Measurements from ENCODE around the gene SH2D1B.

SH2D1B gene

GRCh38 chr1:162381941-162382750, 29.8 kb downstream of the SH2D1B start:
- DNase-seq (ENCODE audit: low read depth, low spot score), result no peak

DNA sequence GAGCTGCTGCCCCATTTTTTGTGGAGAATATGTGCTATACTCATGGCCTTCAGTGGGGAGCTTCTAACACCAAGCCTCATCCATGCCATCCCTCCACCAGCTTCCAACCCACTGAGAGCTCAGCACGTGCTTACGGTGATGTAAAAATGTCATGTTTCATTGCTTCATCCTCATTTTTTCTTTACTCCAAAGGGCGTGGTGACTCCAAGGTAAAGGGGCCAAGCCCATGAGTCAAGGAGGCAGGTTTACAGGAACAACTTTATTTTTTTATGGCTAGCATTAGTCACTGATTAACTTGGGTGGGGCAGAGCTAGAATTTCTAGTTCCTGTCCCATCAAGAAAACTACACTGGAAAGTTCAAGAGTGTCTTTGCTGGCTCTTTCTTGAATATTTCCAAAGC, 30.6 kb downstream of the SH2D1B start, which contains the start of gene C1orf226:
Gene C1orf226, plus strand, starts transcription at position 346 of the 400 bp plus-strand sequence. CDS start 174 bp downstream, outside the sequence.
- DNase-seq (ENCODE audit: low read depth, low spot score), result no peak

DNA sequence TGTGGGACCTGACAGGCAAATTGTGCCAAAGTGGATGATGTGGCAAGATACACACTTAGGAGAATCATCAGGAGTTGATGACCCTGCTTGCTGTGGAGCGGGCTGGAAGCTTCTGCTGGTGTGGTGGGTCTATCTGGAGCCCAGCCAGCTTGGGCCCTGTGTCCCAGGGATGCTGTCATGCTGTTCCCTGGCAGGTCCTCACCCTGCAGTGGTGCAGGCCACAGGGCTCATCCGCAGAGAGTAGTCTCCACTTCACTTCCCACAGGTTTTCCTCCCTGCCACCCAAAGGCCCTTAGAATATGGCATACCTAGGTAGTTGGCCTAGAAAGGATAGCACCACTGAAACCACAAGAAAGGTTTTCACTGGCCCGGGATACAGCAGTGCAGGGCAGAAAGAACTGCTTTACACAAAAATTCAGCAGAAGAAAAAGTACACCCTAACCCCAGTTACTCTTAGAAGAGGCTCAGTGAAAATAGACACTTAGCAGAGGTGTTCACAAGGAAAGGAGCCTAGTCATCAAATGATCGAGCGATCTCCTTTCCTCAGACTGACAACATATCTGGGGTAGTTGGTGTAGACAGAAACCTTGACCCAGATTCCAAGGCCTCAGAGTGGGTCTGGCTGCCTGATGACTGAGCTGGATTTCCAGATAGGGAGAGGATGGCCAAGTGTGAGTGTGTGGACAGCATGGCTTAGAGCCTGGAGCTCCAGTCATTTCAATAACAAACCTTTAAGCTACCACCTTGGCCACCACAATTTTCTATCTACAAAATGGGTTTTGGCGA, 31.7 kb downstream of the SH2D1B start:
- DNase-seq (ENCODE audit: low read depth, low spot score), result no peak

- DNase-seq (ENCODE audit: low read depth, low spot score), result no peak
Observed at GRCh38 chr1:162376691-162377090, 35.2 kb downstream of the SH2D1B start, which contains the start of gene SPATA46. SPATA46 (minus strand) TSS chr1:162376854; CDS start chr1:162376790, 64 bp downstream.

- DNase-seq (ENCODE audit: low read depth, low spot score), result no peak
Observed at GRCh38 chr1:162375463-162375862, 36.5 kb downstream of the SH2D1B start.

GRCh38 chr1:162374406-162374805, 37.5 kb downstream of the SH2D1B start:
- DNase-seq (ENCODE audit: low read depth, low spot score), result no peak

DNA sequence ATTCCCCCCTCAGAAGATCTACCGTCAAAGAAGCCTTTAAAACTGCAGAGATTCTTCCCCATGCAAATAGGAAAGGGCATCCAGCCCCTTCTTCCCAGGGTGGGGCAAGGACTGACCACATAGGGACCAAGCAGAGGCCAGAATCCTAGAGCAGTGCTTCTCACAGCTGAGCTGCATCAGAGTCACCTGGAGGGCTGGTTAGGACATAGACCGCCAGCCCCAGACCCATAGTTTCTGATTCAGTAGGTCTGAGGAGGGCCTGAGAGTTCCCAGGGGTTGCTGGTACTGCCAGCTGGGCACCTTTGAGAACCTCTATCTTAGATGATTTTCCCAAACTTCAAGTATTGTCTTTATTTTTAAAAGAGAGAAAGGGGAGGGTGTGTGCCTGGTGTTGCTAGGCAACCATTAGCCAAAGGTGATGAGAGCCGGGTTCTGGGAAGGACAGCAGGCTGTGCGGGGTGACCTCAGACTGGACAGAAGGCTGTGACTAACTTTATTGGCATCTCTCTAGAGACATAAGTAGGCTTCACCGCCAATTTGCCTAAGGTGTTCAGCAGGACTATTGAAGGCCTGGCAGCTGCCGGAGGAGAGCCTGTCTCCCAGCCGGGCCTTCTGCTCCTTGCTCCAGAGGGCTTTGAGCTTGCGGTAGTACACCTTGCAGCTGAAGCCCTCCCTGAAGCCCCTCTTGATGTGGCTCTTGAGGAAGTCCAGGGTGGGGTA, 38.2 kb downstream of the SH2D1B start:
- no peak for DNase-seq (ENCODE audit: low read depth, low spot score)

- DNase-seq (ENCODE audit: low read depth, low spot score), result no peak
Observed at GRCh38 chr1:162373072-162373427, 38.9 kb downstream of the SH2D1B start.

GRCh38 chr1:162372159-162373071, 39.5 kb downstream of the SH2D1B start:
- no peak for DNase-seq (ENCODE audit: low read depth, low spot score)

- no peak for DNase-seq (ENCODE audit: low read depth, low spot score)
Observed at GRCh38 chr1:162371611-162372010, 40.3 kb downstream of the SH2D1B start.

GRCh38 chr1:162370721-162371120, 41.2 kb downstream of the SH2D1B start:
- no peak for DNase-seq (ENCODE audit: low read depth, low spot score)

DNA sequence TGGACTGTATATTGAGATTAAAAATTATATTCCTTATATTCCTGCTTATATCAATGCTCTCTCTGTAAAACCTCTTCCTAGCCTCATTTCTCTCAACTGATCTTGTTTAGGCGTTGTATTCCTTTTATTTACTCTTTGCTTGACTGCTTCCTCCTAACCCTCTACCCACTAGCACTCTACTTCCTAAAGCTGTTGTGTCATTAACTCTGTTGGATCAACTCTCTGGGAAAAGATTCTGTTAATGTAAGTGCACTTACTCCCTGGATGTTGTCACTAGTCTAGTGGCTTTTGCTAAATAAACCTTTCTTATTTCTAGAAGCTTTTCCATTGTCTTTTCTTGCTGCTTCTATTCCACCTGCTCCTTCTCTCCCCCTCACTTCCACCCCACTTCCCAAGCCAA, 41.8 kb downstream of the SH2D1B start:
- no peak for DNase-seq (ENCODE audit: low read depth, low spot score)

- no peak for DNase-seq (ENCODE audit: low read depth, low spot score)
Observed at GRCh38 chr1:162369571-162369970, 42.4 kb downstream of the SH2D1B start.

DNA sequence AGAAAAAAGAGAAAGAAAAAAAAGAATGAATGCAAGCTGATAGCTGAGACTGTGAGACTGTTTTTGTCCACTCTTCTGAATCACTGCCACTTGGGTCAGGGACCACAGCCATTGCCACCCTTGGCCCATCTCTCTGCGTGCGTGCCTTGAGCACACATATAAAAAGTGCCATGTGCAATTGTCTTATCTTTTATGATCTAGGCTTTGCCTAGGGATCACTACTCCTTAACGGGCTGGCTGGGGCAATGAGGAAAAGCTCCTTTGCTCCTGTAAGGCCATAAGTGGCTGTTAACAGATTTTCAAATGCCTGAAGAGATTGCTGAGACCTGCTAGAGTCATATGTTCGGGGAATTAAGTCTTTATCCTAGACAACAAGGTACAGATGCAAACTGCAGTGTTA, 43.5 kb downstream of the SH2D1B start:
- no peak for DNase-seq (ENCODE audit: low read depth, low spot score)

GRCh38 chr1:162367772-162368171, 44.2 kb downstream of the SH2D1B start:
- DNase-seq (ENCODE audit: low read depth, low spot score), result no peak

DNA sequence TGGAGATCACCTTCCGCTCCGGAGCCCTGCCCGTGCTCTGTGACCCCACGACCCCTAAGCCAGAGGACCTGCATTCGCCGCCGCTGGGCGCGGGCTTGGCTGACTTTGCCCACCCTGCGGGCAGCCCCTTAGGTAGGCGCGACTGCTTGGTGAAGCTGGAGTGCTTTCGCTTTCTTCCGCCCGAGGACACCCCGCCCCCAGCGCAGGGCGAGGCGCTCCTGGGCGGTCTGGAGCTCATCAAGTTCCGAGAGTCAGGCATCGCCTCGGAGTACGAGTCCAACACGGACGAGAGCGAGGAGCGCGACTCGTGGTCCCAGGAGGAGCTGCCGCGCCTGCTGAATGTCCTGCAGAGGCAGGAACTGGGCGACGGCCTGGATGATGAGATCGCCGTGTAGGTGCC, 44.9 kb downstream of the SH2D1B start:
- no peak for DNase-seq (ENCODE audit: low read depth, low spot score)

DNA sequence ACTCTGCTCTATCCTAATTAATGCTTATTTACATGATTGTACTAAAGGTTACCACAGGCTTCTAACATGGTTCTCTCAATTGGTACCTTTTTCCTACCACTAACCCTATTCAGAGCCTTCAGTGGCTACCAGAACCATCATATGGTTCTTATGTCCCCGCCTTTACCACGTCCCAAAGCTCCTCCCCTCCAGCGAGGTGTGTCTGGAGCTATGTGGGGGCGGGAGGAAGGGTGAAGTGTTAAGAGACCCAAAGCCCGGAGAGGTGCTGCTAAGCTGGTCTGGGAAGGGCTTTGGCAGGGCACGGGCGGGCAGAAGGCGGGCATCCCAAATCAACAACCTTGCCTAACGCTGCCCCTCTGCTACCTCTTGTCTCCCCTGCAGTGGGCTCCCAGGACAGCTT, 45.3 kb downstream of the SH2D1B start:
- DNase-seq (ENCODE audit: low read depth, low spot score), result no peak

DNA sequence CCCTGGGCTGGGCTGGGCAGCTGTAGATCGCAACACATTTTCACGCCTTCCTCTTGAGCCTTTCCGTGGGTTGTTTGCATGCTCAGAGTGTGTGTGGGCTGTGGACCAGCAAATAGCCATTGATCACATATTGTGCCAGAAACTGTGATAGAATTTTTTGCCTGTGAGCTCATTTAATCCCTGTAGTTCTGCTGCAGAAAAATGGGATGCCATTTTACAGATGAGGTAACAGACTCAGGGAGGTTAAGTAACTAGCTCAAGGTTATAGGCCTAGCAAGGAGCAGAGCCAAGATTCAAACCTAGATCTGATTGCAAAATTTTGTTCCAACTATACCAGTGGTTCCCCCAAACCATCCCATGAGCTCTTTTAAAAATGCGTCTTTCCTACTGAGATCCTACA, 45.8 kb downstream of the SH2D1B start:
- no peak for DNase-seq (ENCODE audit: low read depth, low spot score)

GRCh38 chr1:162365284-162366020, 46.5 kb downstream of the SH2D1B start:
- DNase-seq (ENCODE audit: low read depth, low spot score), result no peak

GRCh38 chr1:162364498-162364897, 47.4 kb downstream of the SH2D1B start:
- DNase-seq (ENCODE audit: low read depth, low spot score), result no peak

All from activated naive CD8-positive, alpha-beta T cell treated with anti-CD3 and anti-CD28 coated beads, Interleukin-2, amount 50 U/mL, for 16 hours (primary cell).